B cell (primary cell): ENCODE results near the gene NCOA3.

Source experiments
- EZH2 ChIP-seq: IDR thresholded peaks from 2 replicates; pipeline ENCODE4 v1.6.1; 2012; ENCODE audit warnings: borderline replicate concordance, low read depth, mild to moderate bottlenecking, moderate library complexity, low read length; ENCODE audit not compliant: insufficient read depth, poor library complexity, severe bottlenecking
- TF ChIP-seq, protein P1 (sequence below): fragments of 200-600 bp; IDR thresholded peaks from one replicate; pipeline ENCODE4 v1.8.0; 2022; ENCODE audit warnings: antibody characterized with exemption, mild to moderate bottlenecking

DNA sequence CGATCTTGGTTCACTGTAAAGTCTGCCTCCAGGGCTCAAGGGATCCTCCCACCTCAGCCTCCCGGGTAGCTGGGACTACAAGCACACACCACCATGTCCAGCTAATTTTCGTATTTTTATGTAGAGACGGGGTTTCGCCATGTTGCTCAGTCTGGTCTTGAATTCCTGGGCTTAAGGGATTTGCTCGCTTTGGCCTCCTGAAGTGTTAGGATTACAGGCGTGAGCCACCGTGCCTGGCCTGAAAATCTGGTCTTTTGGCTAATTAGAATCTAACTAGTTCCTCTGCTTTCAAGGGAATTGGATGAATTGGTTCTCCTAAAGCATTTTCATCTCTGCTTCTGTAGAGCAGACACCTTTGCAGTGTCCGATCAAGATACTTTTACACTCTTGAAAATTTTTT, 51.3 kb downstream of the NCOA3 start:
- TF ChIP-seq, protein P1, sequence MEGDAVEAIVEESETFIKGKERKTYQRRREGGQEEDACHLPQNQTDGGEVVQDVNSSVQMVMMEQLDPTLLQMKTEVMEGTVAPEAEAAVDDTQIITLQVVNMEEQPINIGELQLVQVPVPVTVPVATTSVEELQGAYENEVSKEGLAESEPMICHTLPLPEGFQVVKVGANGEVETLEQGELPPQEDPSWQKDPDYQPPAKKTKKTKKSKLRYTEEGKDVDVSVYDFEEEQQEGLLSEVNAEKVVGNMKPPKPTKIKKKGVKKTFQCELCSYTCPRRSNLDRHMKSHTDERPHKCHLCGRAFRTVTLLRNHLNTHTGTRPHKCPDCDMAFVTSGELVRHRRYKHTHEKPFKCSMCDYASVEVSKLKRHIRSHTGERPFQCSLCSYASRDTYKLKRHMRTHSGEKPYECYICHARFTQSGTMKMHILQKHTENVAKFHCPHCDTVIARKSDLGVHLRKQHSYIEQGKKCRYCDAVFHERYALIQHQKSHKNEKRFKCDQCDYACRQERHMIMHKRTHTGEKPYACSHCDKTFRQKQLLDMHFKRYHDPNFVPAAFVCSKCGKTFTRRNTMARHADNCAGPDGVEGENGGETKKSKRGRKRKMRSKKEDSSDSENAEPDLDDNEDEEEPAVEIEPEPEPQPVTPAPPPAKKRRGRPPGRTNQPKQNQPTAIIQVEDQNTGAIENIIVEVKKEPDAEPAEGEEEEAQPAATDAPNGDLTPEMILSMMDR: no peak
- TF ChIP-seq EZH2: no peak
